Endothelial cell of umbilical vein (primary cell): ENCODE measurements around the gene CAP2. TPM values are rescaled to one million over a fixed set of nuclear protein-coding genes. Genes with fewer than 3 reads are reported as not detected.

ENCODE experiments used
- BruUV-seq: library from RNA; stranded (reverse); fragments of 400-500 nt; replicated peaks from 2 replicates; lab custom pipeline; 2021; lab: Mats Ljungman, UMichigan
- CTCF ChIA-PET: fragments of 300-600, 350-600 bp; sonication (Branson Sonifier 250); formaldehyde crosslinking; loops from one replicate; lab custom pipeline; 2021; ENCODE audit warnings: antibody characterized with exemption, inconsistent platforms; lab: Charles Lee
- POLR2A ChIA-PET: fragments of 300-600, 350-600 bp; sonication (Branson Sonifier 250); formaldehyde crosslinking; loops from one replicate; lab custom pipeline; 2021; ENCODE audit warnings: antibody characterized with exemption, inconsistent platforms; lab: Charles Lee
- DNase-seq: peaks from one replicate; pipeline ENCODE4 v3.0.0-alpha.2; 2011; ENCODE audit warnings: low read depth, low spot score
- FAIRE-seq: peaks from 2 replicates; lab custom pipeline; 2011; peaks lifted over from hg19 to GRCh38; lab: Jason Lieb, UNC
- H2AFZ ChIP-seq: 2 replicates; pipeline ENCODE4 v1.6.0; 2012; ENCODE audit warnings: low read depth, low read length, control low read depth, inconsistent platforms
- H3K27ac ChIP-seq: 2 replicates; pipeline ENCODE4 v1.5.1; 2011; ENCODE audit warnings: low read depth, mild to moderate bottlenecking, control low read depth, low read length, moderate library complexity; ENCODE audit not compliant: insufficient read depth
- H3K27me3 ChIP-seq, 2 experiments: 2 replicates each; pipeline versions ENCODE4 v1.6.0 to v1.6.1; 2011; ENCODE audit warnings: low read length in 2 of 2, mixed read lengths in 1 of 2; ENCODE audit not compliant: control insufficient read depth in 2 of 2, insufficient read depth in 2 of 2
- H3K36me3 ChIP-seq, 2 experiments: 2 replicates in 1 of 2; 3 replicates in 1 of 2; pipeline ENCODE4 v1.5.1; 2011; ENCODE audit warnings: low read length in 2 of 2, mild to moderate bottlenecking in 1 of 2, moderate library complexity in 1 of 2; ENCODE audit not compliant: control insufficient read depth in 2 of 2, insufficient read depth in 2 of 2; ENCODE audit errors: extremely low read depth in 1 of 2
- H3K4me1 ChIP-seq: 3 replicates; pipeline ENCODE4 v1.5.1; 2011; ENCODE audit warnings: mild to moderate bottlenecking, low read length; ENCODE audit not compliant: control insufficient read depth, insufficient read depth; ENCODE audit errors: extremely low read depth
- H3K4me2 ChIP-seq: 2 replicates; pipeline ENCODE4 v1.6.1; 2011; ENCODE audit warnings: low read length, control low read depth, mixed read lengths; ENCODE audit not compliant: insufficient read depth
- H3K4me3 ChIP-seq, 3 experiments: fragments of 200-600 bp in 1 of 3; sonication (generic), shearing (Covaris generic) in 1 of 3; replicated peaks in 1 of 3; 2 replicates each; pipeline ENCODE4 v1.5.1; 2011 to 2016; ENCODE audit warnings: control low read depth in 3 of 3, low read length in 3 of 3, mild to moderate bottlenecking in 2 of 3, inconsistent platforms in 1 of 3, low read depth in 1 of 3, moderate library complexity in 1 of 3; ENCODE audit not compliant: insufficient read depth in 1 of 3
- H3K79me2 ChIP-seq: 2 replicates; pipeline ENCODE4 v1.6.0; 2012; ENCODE audit warnings: low read length, inconsistent platforms; ENCODE audit not compliant: control insufficient read depth, insufficient read depth
- H3K9ac ChIP-seq: replicated peaks from 2 replicates; pipeline ENCODE3; 2011; ENCODE audit warnings: low read length, control low read depth; ENCODE audit not compliant: insufficient read depth; ENCODE audit errors: extremely low read depth
- H3K9me1 ChIP-seq: replicated peaks from 3 replicates; pipeline ENCODE4 v1.6.0; 2011; ENCODE audit warnings: mild to moderate bottlenecking, low read length; ENCODE audit not compliant: control insufficient read depth, insufficient read depth; ENCODE audit errors: extremely low read depth
- H3K9me3 ChIP-seq: replicated peaks from 2 replicates; pipeline ENCODE4 v1.5.1; 2012; ENCODE audit warnings: low read length, inconsistent platforms; ENCODE audit not compliant: control insufficient read depth, insufficient read depth
- H4K20me1 ChIP-seq: replicated peaks from 2 replicates; pipeline ENCODE3; 2011; ENCODE audit warnings: mild to moderate bottlenecking, low read length; ENCODE audit not compliant: control insufficient read depth, insufficient read depth; ENCODE audit errors: extremely low read depth
- CTCF ChIP-seq, 2 donors: IDR thresholded peaks; 1 replicate in 1 of 2; 2 replicates in 1 of 2; pipeline ENCODE4 v1.5.1; 2011; ENCODE audit warnings: low read length in 2 of 2, mild to moderate bottlenecking in 2 of 2, moderate library complexity in 2 of 2, control low read depth in 1 of 2, inconsistent platforms in 1 of 2, low read depth in 1 of 2; ENCODE audit not compliant: insufficient read depth in 1 of 2; ENCODE audit errors: extremely low read depth in 1 of 2
- EZH2 ChIP-seq: IDR thresholded peaks from 2 replicates; pipeline ENCODE4 v1.6.1; 2012; ENCODE audit warnings: borderline replicate concordance, low read depth, mild to moderate bottlenecking, moderate library complexity, low read length, inconsistent platforms; ENCODE audit not compliant: severe bottlenecking
- FOS ChIP-seq: IDR thresholded peaks from 2 replicates; pipeline ENCODE4 v1.6.1; 2011; ENCODE audit warnings: mild to moderate bottlenecking, low read length, moderate library complexity, borderline replicate concordance; ENCODE audit not compliant: insufficient read depth
- GATA2 ChIP-seq: IDR thresholded peaks from 2 replicates; pipeline ENCODE4 v1.7.0; 2011; ENCODE audit warnings: low read depth, mild to moderate bottlenecking, moderate library complexity, mixed read lengths, low read length; ENCODE audit not compliant: insufficient read length, insufficient read depth
- JUN ChIP-seq: IDR thresholded peaks from 2 replicates; pipeline ENCODE4 v1.6.1; 2011; ENCODE audit warnings: borderline replicate concordance, low read depth; ENCODE audit not compliant: insufficient read length, insufficient read depth
- MAX ChIP-seq: IDR thresholded peaks from 2 replicates; pipeline ENCODE4 v1.6.1; 2011; ENCODE audit not compliant: insufficient read depth, insufficient read length
- MYC ChIP-seq: IDR thresholded peaks from one replicate; pipeline ENCODE4 v1.6.1; 2011; ENCODE audit warnings: mild to moderate bottlenecking, low read depth, low read length
- POLR2A ChIP-seq: IDR thresholded peaks from 2 replicates; pipeline ENCODE4 v1.6.1; 2012; ENCODE audit warnings: low read depth, mild to moderate bottlenecking, control low read depth, low read length
- POLR2AphosphoS5 ChIP-seq: IDR thresholded peaks from 2 replicates; pipeline ENCODE4 v1.6.1; 2012; ENCODE audit warnings: low read depth, mild to moderate bottlenecking, control low read depth, low read length, moderate library complexity; ENCODE audit not compliant: insufficient read depth
- dilution Hi-C: fragments of 300-500 bp; cut with MboI; formaldehyde crosslinking; loops from one replicate; pipeline ENCODE4 v1.15.0; 2019; ENCODE audit warnings: low sequenced_read_pairs; ENCODE audit not compliant: extremely low pct_ligation_motif_present
- intact Hi-C: fragments of 100-400 bp; cut with micrococcal nuclease; formaldehyde crosslinking; loops from one replicate; pipeline ENCODE4 v1.10.0; 2022
- polyA plus RNA-seq, 4 experiments: library from polyadenylated mRNA; depleted of rRNA in 3 of 4; stranded (reverse) in 3 of 4; unstranded in 1 of 4; fragments of >200 nt; gene quantifications; 2 replicates each; pipeline versions ENCODE4 v1.2.1 to v1.2.3, GENCODE V29; 2011 to 2012; ENCODE audit warnings: missing spikeins in 1 of 4
- total RNA-seq: library from RNA; stranded (reverse); gene quantifications from 2 replicates; pipeline ENCODE4 v1.2.3, GENCODE V29; 2021

CAP2 gene
- total and polyA plus RNA-seq, 2 donors (not counting 3 experiments of a cell fraction or from before 2014, with no cell fraction given): 12.2 to 21.3 TPM

DNA sequence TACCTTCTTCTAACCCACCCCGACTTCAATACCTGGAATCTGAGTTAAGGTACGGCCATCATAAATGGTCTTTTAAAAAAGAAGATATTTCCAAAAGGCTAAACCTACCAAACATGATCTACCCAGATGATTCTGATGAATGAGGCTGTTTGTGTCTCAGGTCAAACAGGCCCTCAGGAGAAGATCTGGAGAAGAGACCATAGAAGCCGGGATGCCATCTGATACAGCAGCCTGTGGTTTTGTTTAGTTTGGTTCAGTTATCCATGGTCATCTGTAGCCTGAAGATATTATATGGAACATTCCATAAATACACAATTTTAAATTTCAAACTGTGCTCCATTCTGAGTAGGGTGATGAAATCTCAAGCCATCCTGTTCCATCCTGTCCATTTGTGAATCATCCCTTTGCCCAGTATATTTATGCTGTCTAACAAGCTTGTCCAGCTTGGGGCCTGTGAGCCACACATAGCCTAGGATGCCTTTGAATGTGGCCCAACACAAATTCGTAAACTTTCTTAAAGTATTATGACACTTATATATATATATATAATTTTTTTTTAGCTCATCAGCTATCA, 4.0 kb upstream of the CAP2 start:
- FAIRE-seq (no peak), DNase-seq (no peak)
- no peaks in the 10 kb centered on the region for H3K9me1 ChIP-seq
- H3K27me3 ChIP-seq: no peaks in the 10 kb centered on the region
- CTCF ChIA-PET: no interaction called here
- no peaks in the 10 kb centered on the region for H3K9me3 ChIP-seq
- H3K79me2 ChIP-seq: no peaks in the 10 kb centered on the region
- POLR2A ChIA-PET: no interaction called here
- intact Hi-C loops (loop anchor here (5.0 kb wide), 1 partner anchor 878 kb away; no protein-coding TSS in a partner anchor), dilution Hi-C loops (no loop called here)
- BruUV-seq: no TSS peak
- no peak overlapping the region for H2AFZ ChIP-seq
- no peaks in the 10 kb centered on the region for H3K36me3 ChIP-seq
- no peak overlapping the region for H3K4me2 ChIP-seq
- no peak overlapping the region for H3K4me3 ChIP-seq
- peaks cover 6% of the 10 kb centered on the region for H3K4me1 ChIP-seq
- H3K27ac ChIP-seq: no peak overlapping the region
- H3K9ac ChIP-seq: no peak overlapping the region
- no peaks in the 10 kb centered on the region for H4K20me1 ChIP-seq
- TF ChIP-seq MAX (no peak), GATA2 (no peak), FOS (no peak), POLR2A (no peak), POLR2AphosphoS5 (no peak), JUN (no peak), EZH2 (no peak), MYC (no peak), CTCF (IDR thresholded peaks at IDR 0.05; ENCODE audit: extremely low read depth in 1 of 2, insufficient read depth in 1 of 2, low read depth in 1 of 2, low read length in 2 of 2) (no peak)
